GM12873 (cell line): ENCODE results near the gene OSTN.

Experiments
- TF ChIP-seq, protein P1 (sequence below): IDR thresholded peaks from 2 replicates; pipeline ENCODE4 v1.5.1; 2012; ENCODE audit warnings: low read depth, mild to moderate bottlenecking, moderate library complexity, low read length, control low read depth; ENCODE audit not compliant: insufficient read depth; ENCODE audit errors: missing control alignments

The OSTN gene

DNA sequence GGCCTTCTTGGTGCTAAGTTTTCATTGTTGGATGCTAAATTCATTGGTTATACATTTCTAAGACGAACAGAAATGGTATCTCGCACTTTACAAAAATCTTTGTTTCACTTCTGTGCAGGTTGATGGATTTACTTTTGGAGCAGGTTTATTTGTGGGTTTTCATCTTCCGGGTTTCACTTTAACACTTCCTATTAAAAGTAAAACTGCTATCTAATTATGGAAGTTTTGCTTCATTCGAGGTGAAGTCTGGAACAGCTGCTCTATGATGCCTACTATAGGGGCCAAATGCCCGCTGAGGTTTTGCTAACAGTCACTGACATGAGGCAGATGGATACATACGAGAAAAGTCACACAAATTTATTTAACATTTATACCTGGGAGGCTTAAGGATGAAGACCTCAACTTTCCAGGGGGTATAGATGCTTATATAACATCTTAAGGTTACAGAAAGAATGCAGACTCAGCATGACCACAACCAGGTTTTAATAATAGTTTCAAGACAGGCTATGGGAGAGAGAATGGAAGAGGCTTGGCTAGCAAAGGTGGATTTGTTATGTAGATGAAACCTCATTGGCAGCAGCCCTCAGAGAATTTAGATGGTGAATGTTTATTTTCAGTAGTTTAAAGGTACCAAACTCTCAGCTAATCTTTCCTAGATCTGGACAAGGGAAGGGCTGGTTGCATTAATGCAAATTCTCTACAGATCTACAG, 54.2 kb downstream of the OSTN start:
- TF ChIP-seq, protein P1, sequence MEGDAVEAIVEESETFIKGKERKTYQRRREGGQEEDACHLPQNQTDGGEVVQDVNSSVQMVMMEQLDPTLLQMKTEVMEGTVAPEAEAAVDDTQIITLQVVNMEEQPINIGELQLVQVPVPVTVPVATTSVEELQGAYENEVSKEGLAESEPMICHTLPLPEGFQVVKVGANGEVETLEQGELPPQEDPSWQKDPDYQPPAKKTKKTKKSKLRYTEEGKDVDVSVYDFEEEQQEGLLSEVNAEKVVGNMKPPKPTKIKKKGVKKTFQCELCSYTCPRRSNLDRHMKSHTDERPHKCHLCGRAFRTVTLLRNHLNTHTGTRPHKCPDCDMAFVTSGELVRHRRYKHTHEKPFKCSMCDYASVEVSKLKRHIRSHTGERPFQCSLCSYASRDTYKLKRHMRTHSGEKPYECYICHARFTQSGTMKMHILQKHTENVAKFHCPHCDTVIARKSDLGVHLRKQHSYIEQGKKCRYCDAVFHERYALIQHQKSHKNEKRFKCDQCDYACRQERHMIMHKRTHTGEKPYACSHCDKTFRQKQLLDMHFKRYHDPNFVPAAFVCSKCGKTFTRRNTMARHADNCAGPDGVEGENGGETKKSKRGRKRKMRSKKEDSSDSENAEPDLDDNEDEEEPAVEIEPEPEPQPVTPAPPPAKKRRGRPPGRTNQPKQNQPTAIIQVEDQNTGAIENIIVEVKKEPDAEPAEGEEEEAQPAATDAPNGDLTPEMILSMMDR, result no peak

GRCh38 chr3:191254098-191254873, 55.2 kb downstream of the OSTN start:
- TF ChIP-seq, protein P1, result no peak

- TF ChIP-seq, protein P1, result no peak
Measured at GRCh38 chr3:191255156-191255555, 56.1 kb downstream of the OSTN start.

- TF ChIP-seq, protein P1, result no peak
Measured at GRCh38 chr3:191256405-191256804, 57.4 kb downstream of the OSTN start.

DNA sequence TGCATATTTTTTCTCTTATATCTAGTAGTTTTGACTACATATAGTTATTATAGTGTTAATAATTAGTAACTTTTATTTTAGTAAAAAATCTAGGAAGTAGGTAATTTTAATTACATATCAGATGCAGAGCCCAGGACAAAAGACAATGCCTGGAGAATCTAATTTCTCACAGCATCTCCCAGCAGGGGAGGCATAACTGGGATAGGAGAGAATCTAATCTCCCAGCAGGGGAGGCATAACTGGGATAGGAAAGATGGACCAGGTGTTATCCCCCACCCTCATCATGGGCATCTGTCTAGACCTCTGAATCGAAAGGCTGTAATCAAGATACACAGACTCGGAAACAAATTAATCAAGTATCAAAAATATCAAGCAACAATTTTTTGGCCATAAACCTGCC, 58.2 kb downstream of the OSTN start:
- TF ChIP-seq, protein P1, result no peak

DNA sequence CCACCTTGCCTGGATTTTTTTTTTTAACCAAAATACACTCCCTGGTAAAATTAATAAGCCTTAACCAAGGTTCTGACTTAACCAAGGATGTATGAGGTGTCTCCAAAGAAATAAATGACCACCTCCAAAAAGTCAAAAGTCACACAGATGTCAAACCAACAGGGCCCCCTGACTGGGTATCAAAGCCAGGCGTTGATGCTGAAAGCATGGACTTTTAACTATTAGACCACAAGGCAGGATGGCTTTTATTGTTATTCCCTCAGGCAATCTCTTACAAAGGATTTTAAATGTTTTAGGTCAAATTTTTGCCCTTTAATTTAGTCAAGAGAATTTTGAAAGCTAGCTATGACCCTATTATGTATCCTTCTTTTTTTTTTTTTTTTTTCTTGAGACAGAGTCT, 60.4 kb downstream of the OSTN start:
- TF ChIP-seq, protein P1, result no peak

GRCh38 chr3:191260431-191261303, 61.6 kb downstream of the OSTN start:
- TF ChIP-seq, protein P1, result no peak
